ENCODE data around the gene ZBTB20.

The ZBTB20 gene

DNA sequence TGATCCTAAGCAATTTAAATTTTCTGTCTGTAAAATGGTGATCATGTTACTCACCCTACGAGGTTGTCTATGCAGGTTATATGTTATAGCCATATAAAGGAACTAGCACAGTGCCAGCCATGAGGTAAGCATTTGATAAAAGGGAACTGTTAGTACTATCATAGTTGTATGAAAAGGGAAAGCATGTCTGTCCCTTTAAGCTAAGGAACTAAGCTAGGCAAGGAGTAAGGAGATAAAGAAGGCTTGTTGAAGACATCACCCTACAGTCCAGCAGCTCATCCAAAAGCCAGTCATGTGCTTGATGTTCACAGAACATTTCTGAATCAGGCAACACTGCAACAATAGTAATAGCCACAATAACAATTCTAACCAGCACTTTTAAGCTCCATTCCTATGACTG is 243.9 kb downstream of the ZBTB20 start:
- H3K4me3 ChIP-seq (ENCODE audit: low read length) = no peak overlapping the region
- TF ChIP-seq ZNF274 (IDR thresholded peaks at IDR 0.05; ENCODE audit: low read depth, low read length) = no peak

DNA sequence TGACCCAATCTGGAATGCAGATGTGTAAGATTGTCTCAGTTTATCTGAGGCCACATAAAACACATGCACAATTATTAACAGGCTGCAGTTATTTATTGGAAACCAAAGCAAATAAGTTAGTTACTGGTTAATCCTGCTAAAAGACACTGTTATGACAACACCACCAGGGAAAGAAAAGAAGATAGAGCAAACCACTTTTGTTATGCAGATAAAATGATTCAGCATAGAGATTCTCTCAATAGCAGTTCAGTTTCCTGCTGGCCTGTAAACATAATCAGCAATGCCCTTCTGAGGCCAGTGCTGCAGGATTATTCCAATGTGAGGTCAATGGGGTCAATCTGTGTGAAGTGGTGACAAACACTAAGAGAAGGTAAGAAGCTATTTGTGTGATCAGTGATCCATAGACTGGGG is 244.4 kb downstream of the ZBTB20 start:
- no peak overlapping the region for H3K4me3 ChIP-seq (ENCODE audit: low read length)
- no peak for TF ChIP-seq ZNF274 (IDR thresholded peaks at IDR 0.05; ENCODE audit: low read depth, low read length)

DNA sequence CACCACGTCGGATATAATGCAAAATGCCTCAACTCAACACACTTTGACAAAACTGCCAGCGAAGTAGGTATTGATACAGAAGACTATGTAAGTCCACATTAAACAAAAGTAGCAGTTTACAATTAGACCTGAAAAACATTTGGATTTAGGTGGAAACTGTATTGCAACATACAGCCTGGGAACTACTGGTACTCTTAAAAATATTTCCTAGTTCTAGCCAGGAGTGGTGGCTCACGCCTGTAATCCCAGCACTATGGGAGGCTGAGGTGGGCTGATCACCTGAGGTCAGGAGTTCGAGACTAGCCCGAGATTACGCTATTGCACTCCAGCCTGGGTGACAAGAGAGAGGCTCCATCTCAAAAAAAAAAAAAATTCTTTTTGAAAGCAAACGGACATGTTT is 246.2 kb downstream of the ZBTB20 start:
- no peak for TF ChIP-seq ZNF274 (IDR thresholded peaks at IDR 0.05; ENCODE audit: low read depth, low read length)
- no peak overlapping the region for H3K4me3 ChIP-seq (ENCODE audit: low read length)

GRCh38 chr3:114899186-114899931 is 247.7 kb downstream of the ZBTB20 start:
- no peak overlapping the region for H3K4me3 ChIP-seq (ENCODE audit: low read length)
- no peak for TF ChIP-seq ZNF274 (IDR thresholded peaks at IDR 0.05; ENCODE audit: low read depth, low read length)

DNA sequence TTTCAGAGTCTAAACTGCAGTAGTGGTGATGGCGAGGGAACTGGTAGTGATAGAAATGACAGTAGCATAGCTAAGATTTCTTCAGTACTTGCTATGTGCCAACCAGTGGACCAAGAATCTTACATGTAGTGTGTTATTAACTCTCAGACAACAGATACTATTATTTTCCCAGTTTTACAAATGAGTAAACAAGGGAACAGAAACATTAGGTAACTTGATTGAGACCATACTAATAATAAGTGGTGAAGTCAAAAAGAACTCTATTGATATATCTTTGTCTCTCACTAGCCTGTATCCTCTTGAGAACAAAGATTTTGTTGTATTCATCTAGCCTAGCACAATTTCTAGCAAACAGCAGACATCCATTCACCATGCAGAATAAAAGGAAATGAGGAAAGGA is 250.1 kb downstream of the ZBTB20 start:
- no peak for TF ChIP-seq ZNF274 (IDR thresholded peaks at IDR 0.05; ENCODE audit: low read depth, low read length)
- no peak overlapping the region for H3K4me3 ChIP-seq (ENCODE audit: low read length)

DNA sequence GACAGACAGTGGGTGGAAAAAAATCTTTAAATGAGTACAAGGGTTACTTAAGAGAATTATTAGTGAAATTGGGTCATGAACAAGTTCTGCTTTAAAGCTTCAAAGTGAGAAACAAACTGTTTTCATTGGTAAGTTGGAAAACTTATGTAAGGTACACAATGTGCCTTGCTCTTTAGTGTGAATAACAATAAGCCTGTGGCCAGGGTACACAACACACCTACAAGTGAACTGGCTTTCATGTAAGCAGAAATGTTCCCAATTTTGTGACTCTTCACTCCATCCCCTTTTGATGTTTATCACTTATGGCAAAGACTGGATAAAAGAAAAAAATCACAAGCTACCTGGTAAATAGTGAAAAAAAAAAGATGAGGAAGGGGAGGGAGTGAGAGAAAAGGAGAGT is 253.7 kb downstream of the ZBTB20 start:
- no peak for TF ChIP-seq ZNF274 (IDR thresholded peaks at IDR 0.05; ENCODE audit: low read depth, low read length)
- no peak overlapping the region for H3K4me3 ChIP-seq (ENCODE audit: low read length)

GRCh38 chr3:114892880-114893279 is 254.2 kb downstream of the ZBTB20 start:
- H3K4me3 ChIP-seq (ENCODE audit: low read length) = no peak overlapping the region
- TF ChIP-seq ZNF274 (IDR thresholded peaks at IDR 0.05; ENCODE audit: low read depth, low read length) = no peak

GRCh38 chr3:114892131-114892879 is 254.8 kb downstream of the ZBTB20 start:
- TF ChIP-seq ZNF274 (IDR thresholded peaks at IDR 0.05; ENCODE audit: low read depth, low read length) = no peak
- no peak overlapping the region for H3K4me3 ChIP-seq (ENCODE audit: low read length)

DNA sequence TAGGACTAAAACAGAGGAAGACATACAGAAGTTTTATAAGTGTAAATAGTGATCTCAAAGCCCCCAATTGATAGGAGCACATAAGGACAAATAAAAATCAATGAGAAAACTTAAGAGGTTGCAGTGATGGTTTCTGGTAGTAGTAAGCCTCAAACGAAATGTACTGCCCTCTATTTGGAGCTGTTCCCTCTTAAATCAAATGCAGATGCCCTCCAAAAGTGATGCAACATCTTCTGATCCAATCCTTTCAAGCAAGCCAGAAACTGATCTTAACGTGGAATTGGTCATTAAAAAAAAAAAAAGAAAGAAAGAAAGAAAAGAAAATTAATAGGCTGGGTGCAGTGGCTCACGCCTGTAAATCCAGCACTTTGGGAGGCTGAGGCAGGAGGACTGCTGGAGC is 259.3 kb downstream of the ZBTB20 start:
- TF ChIP-seq ZNF274 (IDR thresholded peaks at IDR 0.05; ENCODE audit: low read depth, low read length) = no peak
- H3K4me3 ChIP-seq (ENCODE audit: low read length) = no peak overlapping the region

- no peak overlapping the region for H3K4me3 ChIP-seq (ENCODE audit: low read length)
- TF ChIP-seq ZNF274 (IDR thresholded peaks at IDR 0.05; ENCODE audit: low read depth, low read length) = no peak
Measured at GRCh38 chr3:114886905-114887304, 260.2 kb downstream of the ZBTB20 start.

GRCh38 chr3:114884213-114884923 is 262.7 kb downstream of the ZBTB20 start:
- no peak for TF ChIP-seq ZNF274 (IDR thresholded peaks at IDR 0.05; ENCODE audit: low read depth, low read length)
- H3K4me3 ChIP-seq (ENCODE audit: low read length) = no peak overlapping the region

- no peak for TF ChIP-seq ZNF274 (IDR thresholded peaks at IDR 0.05; ENCODE audit: low read depth, low read length)
- H3K4me3 ChIP-seq (ENCODE audit: low read length) = no peak overlapping the region
Measured at GRCh38 chr3:114880078-114880477, 267.0 kb downstream of the ZBTB20 start.

GRCh38 chr3:114879059-114880031 is 267.7 kb downstream of the ZBTB20 start:
- TF ChIP-seq ZNF274 (IDR thresholded peaks at IDR 0.05; ENCODE audit: low read depth, low read length) = no peak
- H3K4me3 ChIP-seq (ENCODE audit: low read length) = no peak overlapping the region

All from GM08714 (cell line).